Osteocyte (in vitro differentiated cells): ENCODE measurements around the gene CTNNBL1. TPM values are rescaled to one million over a fixed set of nuclear protein-coding genes. Genes with fewer than 3 reads are reported as not detected.

Source experiments
- DNase-seq: peaks from one replicate; pipeline ENCODE4 v3.0.0; 2021; ENCODE audit warnings: mixed read lengths; ENCODE audit not compliant: unreplicated experiment; ENCODE audit errors: extremely low spot score
- H3K27ac Mint-ChIP-seq: one replicate; pipeline ENCODE4 v1.8.0; 2021; ENCODE audit warnings: mild to moderate bottlenecking, mixed read lengths; ENCODE audit not compliant: unreplicated experiment
- H3K27me3 Mint-ChIP-seq: one replicate; pipeline ENCODE4 v1.8.0; 2021; ENCODE audit warnings: mixed read lengths; ENCODE audit not compliant: unreplicated experiment
- H3K36me3 Mint-ChIP-seq: one replicate; pipeline ENCODE4 v1.8.0; 2021; ENCODE audit warnings: mixed read lengths; ENCODE audit not compliant: unreplicated experiment
- H3K4me1 Mint-ChIP-seq: one replicate; pipeline ENCODE4 v1.8.0; 2021; ENCODE audit warnings: mixed read lengths; ENCODE audit not compliant: unreplicated experiment
- H3K4me3 Mint-ChIP-seq: one replicate; pipeline ENCODE4 v1.8.0; 2021; ENCODE audit warnings: mild to moderate bottlenecking, moderate library complexity, mixed read lengths; ENCODE audit not compliant: unreplicated experiment
- H3K9me3 Mint-ChIP-seq: one replicate; pipeline ENCODE4 v1.8.0; 2021; ENCODE audit warnings: mixed read lengths; ENCODE audit not compliant: unreplicated experiment
- CTCF ChIP-seq: fragments of 200-600 bp; sonication (generic); IDR thresholded peaks from 2 replicates; pipeline ENCODE4 v1.5.0; 2021; ENCODE audit warnings: antibody characterized with exemption, mild to moderate bottlenecking, moderate library complexity
- total RNA-seq: library from RNA; stranded (reverse); gene quantifications from 2 replicates; pipeline ENCODE4 v1.2.1, GENCODE V29; 2021

The CTNNBL1 gene
- total RNA-seq, 1 donor from 2014 or later: 43.4 TPM

GRCh38 chr20:37649676-37650370, 44.0 kb upstream of the CTNNBL1 start:
- Mint-ChIP-seq H3K9me3 (no peaks in the 10 kb centered on the region), H3K36me3 (no peaks in the 10 kb centered on the region), H3K27ac (no peak overlapping the region), H3K27me3 (peaks cover 63% of the 10 kb centered on the region), H3K4me3 (no peak overlapping the region), H3K4me1 (no peaks in the 10 kb centered on the region)
- no peak for DNase-seq
- TF ChIP-seq CTCF: no peak

GRCh38 chr20:37650661-37651060, 43.2 kb upstream of the CTNNBL1 start:
- H3K9me3 Mint-ChIP-seq: no peaks in the 10 kb centered on the region
- no peaks in the 10 kb centered on the region for H3K36me3 Mint-ChIP-seq
- no peak overlapping the region for H3K4me3 Mint-ChIP-seq
- DNase-seq: no peak
- H3K27me3 Mint-ChIP-seq: peaks cover 66% of the 10 kb centered on the region
- TF ChIP-seq CTCF: no peak
- no peak overlapping the region for H3K27ac Mint-ChIP-seq
- no peaks in the 10 kb centered on the region for H3K4me1 Mint-ChIP-seq

- H3K9me3 Mint-ChIP-seq: no peaks in the 10 kb centered on the region
- H3K4me3 Mint-ChIP-seq: no peak overlapping the region
- DNase-seq: no peak
- H3K36me3 Mint-ChIP-seq: no peaks in the 10 kb centered on the region
- peak; percentile 41 for TF ChIP-seq CTCF
- no peaks in the 10 kb centered on the region for H3K4me1 Mint-ChIP-seq
- H3K27me3 Mint-ChIP-seq: peaks cover 69% of the 10 kb centered on the region
- no peak overlapping the region for H3K27ac Mint-ChIP-seq
These were observed 41.9 kb upstream of the CTNNBL1 start for GRCh38 chr20:37651932-37652331.

- no peak overlapping the region for H3K4me3 Mint-ChIP-seq
- H3K27me3 Mint-ChIP-seq: peaks cover 59% of the 10 kb centered on the region
- H3K27ac Mint-ChIP-seq: no peak overlapping the region
- TF ChIP-seq CTCF: no peak
- H3K9me3 Mint-ChIP-seq: no peaks in the 10 kb centered on the region
- DNase-seq: no peak
- H3K4me1 Mint-ChIP-seq: no peaks in the 10 kb centered on the region
- no peaks in the 10 kb centered on the region for H3K36me3 Mint-ChIP-seq
These were observed 36.9 kb upstream of the CTNNBL1 start for GRCh38 chr20:37656945-37657344.

GRCh38 chr20:37657924-37658804, 35.7 kb upstream of the CTNNBL1 start:
- Mint-ChIP-seq H3K36me3 (no peaks in the 10 kb centered on the region), H3K4me3 (no peak overlapping the region), H3K27ac (no peak overlapping the region), H3K4me1 (no peaks in the 10 kb centered on the region), H3K9me3 (no peaks in the 10 kb centered on the region), H3K27me3 (peaks cover 56% of the 10 kb centered on the region)
- DNase-seq: no peak
- TF ChIP-seq CTCF: no peak
